ENCODE results near the gene SDF2. TPM values are rescaled to one million over a fixed set of nuclear protein-coding genes. Genes with fewer than 3 reads are reported as not detected.
A peak's percentile ranks its signal among the peaks of the same experiment; 100 is the strongest.
"Not testable (repeated sequence)": the region's sequence is repeated elsewhere in the genome, so short reads cannot be mapped to it uniquely, and the experiment has no call there.

Gene SDF2
- total RNA-seq, 1 donor from 2014 or later = 29.0 TPM

DNA sequence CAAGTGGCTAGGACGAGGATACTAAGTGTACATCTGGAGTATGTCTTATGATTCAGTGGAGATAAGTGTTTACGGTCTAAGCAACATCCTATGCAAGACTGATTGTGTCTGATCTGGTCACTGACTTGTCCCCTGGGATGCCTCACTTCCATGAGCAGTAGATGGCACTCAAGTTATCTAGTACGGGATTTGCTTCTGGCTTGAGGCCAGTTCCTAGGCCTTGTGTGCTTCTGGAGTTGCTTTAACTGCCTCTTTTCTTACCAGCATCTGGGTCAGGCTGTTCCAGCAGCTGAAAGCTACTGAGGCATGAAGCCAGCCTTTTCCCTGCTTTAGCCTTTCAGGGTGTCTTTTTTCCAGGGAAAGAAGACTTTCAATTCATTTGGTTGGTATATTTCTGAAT, 23.3 kb upstream of the SDF2 start:
- ATAC-seq = no peak

DNA sequence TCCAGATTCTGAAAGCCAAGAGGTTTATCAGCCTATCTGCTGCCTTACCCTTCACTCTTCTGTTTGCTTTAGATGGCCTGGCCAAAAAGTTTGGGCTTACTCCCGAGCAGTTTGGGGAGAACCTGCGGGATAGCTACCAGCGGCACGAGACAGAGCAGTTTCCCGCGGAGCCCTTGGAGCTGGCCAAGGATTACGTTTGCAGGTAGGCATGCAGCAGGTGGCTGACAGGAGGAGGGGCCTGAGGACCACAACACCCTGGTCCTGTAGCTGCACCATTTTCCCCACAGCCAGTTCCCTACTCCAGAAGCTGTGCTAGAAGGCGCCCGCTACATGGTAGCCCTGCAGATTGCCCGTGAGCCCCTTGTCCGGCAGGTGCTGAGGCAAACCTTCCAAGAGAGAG, 20.9 kb upstream of the SDF2 start:
- ATAC-seq = no peak

DNA sequence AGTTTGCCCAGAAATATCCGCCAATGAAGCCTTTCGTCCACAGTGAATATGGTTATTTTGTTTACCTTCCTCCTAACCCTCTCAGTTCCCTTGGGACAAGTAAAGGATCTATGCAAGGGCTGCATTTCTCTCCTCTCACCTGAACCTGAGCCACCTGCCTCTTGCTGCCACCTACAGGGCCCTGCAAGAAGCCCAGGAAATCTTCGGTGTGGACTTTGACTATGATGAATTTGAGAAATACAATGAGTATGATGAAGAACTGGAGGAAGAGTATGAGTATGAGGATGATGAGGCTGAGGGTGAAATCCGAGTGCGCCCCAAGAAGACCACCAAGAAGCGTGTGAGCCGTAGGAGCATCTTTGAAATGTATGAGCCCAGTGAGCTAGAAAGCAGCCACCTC, 14.3 kb upstream of the SDF2 start:
- peak; percentile 72 for ATAC-seq

DNA sequence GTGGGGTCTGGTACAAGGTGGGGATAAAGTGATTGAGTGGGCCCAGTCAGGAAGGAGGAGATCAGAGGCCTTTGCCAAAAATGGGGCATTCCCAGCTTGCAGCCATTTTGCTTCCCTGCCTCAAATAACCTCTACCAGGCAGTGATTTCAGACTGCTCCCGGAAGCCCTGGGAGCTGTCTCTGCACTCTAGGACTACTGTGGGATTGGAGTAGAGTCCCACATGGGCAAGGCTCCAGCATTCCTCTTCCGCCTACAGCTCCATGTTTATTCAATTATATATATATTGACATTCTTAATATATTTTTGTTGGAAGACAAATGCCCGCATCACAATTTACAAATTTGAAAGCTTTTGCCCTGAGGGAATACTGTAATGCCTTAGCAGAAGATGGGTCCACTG, 13.8 kb upstream of the SDF2 start:
- no peak for ATAC-seq

DNA sequence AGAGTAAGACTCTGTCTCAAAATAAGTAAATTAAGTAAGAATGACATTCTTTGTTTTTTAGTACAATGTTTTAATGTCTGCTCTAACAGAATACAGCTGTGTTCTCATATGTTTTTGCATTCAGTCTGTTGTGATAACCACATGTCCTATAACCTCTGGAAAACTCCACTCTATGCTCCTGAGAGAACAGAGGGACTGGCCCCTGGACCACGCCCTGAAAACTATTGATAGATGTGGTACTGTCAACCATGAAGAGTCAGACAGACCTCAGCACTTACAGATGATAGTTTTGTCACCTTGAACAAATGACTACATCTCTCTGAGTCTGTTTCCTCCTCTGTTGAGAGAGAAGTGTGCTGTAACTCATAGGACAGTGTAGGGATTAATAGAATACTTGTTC, 8.2 kb upstream of the SDF2 start:
- ATAC-seq = no peak

DNA sequence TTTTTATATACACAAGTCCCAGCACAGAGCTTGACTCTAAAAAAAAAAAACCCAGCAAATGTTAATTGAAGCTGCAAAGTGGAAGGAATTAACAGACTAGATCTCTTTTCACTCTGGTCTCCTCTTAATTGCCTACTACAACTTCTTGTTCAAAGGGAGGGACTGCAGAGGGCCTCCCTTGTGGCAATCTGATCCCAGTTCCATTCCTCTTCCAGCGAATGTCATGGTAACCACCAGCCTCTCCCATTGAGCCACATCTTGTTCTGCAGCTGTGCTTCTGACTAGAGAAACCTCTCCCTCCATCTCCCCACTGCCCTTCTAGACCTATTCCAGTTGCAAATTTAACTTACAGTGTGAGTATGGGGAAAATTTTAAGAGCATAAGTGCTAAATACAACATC, 6.2 kb upstream of the SDF2 start:
- ATAC-seq = no peak

DNA sequence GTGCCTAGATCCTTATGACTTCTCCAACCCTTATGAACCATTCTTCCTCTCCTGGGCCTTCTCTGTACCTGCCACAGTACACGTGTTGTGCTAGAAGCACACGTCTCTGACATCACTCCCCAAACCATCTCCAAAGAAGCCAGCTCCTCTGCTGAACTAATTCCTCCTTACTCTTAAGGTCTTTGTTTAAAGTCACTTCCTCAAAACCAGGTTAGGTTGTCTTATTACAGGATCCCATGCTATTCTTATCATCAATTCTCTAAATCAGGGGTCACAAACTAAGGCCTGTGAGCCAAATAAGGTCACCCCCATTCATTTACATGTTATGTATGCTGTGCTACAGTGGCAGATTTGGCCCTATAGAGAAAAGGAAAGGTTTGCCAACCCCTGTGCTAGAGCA, 4.3 kb upstream of the SDF2 start:
- no peak for ATAC-seq

DNA sequence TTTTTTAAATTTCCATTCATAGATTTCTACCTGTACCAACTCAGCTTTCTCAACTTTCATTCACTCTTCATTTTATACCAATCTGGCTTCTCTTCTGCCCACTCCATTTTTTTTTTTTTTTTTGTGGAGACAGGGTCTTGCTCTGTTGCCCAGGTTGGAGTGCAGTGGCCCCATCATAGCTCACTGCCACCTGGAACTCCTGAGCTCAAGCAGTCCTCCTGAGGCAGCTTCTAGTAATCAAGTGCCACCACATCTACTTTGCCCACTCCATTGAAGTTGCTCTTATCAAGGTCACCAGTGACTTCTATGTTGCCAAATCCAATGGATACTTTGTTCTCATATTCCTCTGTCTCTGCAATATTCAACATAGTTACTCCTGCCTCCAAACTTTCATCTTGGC, 2.0 kb upstream of the SDF2 start:
- no peak for ATAC-seq

DNA sequence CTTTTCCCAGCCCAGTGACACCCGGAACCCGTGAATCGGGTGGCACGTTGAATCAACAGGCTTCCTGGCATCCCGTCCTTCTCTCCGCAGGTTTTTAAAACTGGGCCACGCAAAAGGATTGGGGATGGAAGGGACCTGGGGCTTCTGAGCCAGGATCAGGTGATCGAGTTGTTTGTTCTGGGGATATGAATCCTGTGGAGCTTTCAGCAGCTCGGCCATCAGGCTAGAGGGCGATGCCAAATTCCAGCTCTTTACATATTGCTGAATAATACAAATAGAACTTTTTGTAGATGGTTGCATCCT, 772 bp upstream of the SDF2 start:
- no peak for ATAC-seq

DNA sequence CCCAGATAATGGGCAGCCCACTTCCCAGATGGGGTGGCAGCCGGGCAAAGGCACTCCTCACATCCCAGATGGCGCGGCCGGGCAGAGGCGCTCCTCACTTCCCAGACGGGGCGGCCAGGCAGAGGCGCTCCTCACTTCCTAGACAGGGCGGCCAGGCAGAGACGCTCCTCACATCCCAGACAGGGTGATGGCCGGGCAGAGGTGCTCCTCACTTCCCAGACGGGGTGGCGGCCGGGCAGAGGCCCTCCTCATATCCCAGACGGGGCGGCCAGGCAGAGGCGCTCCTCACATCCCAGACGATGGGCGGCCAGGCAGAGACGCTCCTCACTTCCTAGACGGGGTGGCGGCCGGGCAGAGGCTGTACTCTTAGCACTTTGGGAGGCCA, 2.2 kb downstream of the SDF2 start:
- not testable (repeated sequence) for ATAC-seq

DNA sequence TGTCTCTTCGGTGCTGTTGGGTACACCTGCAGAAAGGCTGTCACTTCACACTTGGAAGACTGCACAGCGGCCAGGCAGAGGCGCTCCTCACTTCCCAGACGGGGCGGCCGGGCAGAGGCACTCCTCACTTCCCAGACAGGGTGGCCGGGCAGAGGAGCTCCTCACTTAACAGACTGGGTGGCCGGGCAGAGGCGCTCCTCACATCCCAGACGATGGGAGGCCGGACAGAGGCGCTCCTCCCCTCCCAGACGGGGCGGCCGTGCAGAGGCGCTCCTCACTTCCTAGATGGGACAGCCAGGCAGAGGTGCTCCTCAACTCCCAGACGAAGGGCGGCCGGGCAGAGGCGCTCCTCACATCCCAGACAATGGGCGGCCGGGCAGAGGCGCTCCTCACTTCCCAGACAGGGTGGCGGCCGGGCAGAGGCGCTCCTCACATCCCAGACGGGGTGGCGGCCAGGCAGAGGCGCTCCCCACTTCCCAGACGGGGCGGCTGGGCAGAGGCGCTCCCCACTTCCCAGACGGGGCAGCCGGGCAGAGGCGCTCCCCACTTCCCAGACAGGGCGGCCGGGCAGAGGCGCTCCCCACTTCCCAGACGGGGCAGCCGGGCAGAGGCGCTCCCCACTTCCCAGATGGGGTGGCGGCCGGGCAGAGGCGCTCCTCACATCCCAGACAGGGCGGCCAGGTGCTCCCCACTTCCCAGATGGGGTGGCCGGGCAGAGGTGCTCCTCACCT, 2.8 kb downstream of the SDF2 start:
- ATAC-seq = not testable (repeated sequence)

DNA sequence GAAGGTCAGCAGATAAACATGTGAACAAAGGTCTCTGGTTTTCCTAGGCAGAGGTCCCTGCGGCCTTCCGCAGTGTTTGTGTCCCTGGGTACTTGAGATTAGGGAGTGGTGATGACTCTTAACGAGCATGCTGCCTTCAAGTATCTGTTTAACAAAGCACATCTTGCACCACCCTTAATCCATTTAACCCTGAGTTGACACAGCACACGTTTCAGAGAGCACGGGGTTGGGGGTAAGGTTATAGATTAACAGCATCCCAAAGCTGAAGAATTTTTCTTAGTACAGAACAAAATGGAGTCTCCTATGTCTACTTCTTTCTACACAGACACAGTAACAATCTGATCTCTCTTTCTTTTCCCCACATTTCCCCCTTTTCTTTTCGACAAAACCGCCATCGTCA, 3.4 kb downstream of the SDF2 start:
- ATAC-seq = not testable (repeated sequence)

DNA sequence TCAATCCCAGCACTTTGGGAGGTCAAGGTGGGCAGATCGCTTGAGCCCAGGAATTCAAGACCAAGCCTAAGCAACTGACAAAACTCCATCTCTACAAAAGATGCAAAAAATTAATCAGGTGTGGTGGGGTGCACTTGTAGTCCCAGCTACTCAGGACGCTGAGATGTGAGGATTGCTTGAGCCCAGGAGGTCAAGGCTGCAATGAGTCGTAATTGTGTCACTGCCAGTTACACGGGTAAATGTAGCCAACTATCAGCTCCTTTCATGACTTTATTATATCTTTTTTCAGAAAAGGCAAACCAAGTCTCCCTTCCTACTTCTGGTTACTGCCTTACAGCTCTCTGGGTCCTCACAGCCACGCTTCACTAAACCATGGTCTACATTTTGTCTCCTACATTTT, 4.0 kb downstream of the SDF2 start:
- no peak for ATAC-seq

DNA sequence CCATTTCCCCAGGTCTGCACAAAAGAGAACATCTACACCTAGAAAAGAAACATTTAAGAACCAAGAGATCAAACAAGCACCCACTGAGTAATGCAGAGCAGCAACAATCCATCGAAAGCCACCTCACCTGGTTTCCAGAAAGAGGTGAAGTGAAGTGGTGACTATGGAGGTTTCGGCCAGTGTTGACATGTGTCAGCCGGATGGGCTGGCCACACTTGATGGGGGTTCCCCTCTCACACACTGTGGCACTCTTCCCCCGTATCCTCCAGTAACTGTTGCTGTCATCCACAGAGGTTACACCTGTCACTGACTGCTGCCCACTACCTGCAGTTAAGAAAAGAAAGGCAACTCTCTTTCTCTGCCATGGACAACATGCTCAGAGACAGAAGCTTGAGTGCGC, 6.5 kb downstream of the SDF2 start:
- ATAC-seq = peak; percentile 36

DNA sequence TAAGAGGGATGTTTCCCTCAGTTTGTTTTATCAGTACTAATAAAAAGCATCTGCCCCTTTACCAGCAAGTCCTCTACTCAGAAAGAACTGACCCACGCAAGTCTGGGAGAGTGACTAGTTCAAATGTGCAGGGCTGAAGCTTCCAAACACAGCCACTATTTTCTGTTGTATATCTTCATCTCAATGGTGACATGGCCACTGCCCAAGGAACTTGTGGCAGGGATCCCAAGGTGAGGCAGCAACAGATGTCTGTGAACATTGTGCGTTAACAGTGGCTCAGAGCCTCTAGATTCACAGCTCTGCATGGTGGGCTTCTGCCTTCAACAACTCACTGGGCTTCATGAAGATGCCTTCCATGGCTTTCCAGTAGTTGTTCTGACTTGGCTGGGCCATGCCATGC, 13.0 kb downstream of the SDF2 start:
- ATAC-seq = no peak

DNA sequence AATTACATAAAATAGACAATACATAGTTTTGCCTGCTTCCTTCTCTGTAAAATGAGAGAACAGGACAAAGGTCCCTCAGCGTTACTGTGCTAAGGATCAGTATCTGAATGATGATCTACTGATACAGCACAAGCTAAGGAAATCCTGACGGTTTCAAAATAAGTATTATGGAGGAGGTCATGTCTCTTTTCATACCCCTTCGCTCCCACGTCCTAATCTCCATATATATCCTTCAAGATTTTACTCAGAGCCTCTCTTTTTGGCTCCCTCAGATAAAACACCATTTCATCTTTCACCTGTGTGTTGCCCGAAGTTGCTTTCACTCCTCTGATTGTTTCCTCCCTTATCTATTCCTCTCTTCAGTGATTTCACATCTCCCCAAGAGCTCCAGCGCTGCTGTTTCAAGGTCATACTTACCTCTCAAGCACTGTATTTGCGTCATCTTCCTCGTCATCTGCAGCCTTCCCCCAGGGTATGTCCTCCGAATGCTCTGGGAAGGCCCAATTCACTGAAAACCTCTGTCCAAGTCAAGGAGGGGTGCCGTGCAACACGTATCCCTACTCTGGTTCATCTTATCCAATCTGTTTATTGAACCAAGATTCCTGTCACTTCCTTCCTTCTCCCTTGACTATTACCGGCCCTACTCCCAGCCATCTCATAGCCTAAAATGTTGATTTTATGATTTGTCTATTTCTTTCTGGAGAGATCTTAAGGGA, 15.5 kb downstream of the SDF2 start:
- no peak for ATAC-seq

DNA sequence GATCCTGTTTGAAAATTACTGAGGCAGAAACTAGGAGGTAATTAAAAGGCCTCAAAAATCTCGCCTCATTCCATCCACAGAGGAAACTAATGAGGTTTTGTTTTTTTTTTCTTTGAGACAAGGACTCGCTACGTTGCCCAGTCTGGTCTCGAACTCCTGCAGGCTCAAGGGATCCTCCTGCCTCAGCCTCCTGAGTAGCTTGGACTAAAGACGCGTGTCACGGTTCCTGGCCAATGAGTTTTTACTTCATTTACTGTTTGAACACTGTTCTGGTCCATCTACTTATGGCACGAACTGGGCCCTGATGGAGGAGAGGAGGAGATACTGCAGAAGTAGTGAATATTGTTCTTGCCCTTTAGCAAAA, 16.1 kb downstream of the SDF2 start:
- no peak for ATAC-seq

DNA sequence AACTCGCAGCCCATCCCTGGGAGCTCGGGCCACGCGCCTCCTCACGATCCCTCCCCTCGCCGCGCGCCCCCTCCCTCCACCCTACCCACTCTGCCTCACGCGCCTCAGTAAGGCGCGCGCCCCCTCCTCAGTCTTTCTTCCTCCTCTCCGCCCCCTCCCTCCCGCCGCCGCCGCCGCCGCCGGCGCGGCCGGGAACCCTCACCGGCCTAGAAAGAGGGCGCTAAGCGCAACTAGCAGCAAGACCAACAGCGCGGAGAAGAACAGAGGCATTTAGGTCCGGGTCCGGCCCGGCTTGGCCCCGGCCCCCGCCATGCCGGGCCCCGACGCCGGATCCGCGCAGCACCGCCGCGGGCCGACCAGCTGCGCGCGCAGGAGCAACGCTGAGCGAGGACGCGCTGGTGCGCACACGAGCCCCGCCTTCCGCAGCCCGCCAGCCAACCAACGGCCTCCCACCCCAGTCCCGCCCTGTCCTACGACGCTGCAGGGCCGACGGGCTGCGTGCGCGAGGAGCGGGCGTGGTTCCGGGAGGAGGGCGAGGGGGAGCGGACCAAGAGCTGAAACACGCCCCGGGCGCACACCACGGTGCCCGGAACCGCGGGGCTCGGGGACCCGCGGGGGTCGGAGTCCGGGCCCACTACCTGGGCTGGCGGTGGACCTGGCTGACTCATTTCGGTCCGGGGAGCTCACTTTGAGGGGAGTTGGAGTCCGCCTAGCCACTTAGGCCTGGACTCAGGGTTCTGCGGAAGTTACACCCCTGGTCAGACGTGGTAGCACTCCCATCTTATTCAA, 16.7 kb downstream of the SDF2 start, which contains the start of gene BLTP2:
TSS of gene BLTP2 (minus strand) at position 372 of the 789 bp plus-strand sequence. CDS start at position 270, 102 bp downstream.
- ATAC-seq = peak; percentile 99

DNA sequence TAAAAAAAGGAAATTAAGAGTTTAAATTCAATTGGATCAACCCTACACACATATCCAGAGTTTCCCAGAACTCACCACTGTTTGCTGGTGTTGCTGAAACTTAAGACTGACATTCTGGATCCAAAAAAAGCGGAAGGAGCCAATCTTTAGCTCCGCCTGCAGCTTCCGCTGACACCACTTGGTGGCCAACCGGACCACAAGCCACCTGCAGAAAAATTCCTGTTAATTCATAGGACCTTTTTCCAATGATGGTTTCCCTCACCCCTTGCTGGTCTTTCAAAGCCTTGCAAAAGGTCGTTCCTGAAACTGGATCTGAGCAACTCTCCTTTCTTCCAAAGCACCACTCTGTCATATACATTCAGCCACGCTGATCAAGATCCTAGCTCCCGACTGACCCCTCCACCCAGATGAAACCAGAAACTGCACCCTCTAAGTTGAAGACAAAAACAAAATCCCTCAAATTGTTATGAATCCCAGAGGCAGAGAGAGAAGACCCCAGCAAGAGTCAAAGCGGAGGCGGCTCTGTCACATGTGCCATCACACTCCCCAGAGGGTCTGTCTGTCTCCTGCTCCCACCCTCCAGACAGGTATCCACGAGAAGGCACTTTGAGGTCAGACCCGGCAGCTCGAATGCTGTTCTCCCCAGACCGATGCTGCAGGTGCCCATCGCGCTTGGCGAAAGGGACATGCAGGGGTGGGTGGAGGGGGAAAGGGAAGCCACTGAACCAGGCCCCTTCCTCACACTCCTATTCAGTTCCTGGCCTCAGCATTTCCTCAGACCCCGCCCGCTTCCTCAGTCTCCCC, 17.5 kb downstream of the SDF2 start:
- peak; percentile 8 for ATAC-seq

DNA sequence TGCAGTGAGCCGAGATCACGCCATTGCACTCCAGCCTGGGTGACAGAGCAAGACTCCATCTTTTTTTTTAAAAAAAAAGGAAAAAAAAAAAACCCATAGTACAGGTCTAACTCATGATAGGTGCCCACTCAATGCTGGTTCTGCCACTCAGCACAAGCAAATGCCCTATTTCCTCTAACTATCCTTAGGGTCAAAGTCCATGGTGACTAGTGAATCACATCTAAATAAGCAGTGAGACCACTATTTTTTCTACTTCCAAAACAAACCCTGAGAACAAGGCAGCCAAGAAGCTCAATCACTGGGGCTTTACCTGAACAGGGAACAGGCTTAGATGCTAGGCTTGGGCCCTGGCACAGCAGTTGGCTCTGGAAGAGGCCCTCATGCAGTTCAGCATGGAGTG, 20.1 kb downstream of the SDF2 start:
- ATAC-seq = no peak

DNA sequence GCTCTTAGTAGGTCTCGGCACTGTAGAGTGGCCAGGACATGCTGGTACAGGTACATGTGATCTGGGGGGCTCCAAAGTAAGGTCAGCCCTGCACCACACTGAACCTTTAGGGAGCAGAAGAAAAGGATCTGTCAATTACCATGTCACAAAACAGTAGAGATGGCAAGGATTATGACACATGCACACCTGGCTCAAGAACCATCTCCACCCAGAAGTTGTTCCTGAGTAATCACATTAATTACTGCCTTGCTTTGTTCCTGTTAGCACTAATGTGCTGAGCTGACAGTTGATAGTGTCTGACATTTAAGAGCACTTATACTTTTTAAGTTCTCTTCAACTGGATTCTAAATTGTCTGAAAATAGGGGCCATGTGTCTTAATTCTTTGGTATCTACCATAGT, 26.2 kb downstream of the SDF2 start:
- peak; percentile 74 for ATAC-seq

DNA sequence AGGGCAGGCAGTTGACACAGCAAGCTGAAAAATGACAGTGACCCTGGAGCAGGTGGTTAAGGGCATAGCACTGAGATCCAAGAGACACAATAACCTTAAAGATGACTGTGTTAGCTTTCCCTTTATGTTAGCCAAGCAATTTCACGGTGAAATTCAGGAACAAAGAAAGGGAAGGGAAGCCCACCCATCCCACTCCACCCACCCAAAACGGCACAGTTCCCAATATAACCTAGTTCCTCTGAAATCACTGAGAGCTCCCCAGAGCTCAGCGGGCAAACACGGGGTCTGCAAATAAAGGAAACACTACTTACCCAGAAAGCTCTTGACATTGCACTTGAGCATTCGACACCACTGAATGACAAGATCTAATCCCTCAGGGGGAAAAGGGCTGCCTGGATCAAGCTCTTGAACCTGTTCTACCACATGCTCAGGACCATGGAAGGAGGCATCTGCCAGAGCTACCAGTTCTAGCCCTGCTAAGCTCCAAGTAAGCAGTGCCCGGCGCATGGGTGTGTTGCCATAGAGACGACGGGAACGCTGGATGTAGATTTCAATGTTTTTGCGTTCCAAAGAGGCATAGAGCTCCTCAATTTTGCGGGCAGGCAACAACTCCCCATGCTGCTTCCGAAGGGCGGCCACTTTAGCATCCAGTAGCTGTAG, 27.4 kb downstream of the SDF2 start:
- ATAC-seq = peak; percentile 53
